Measurements from ENCODE around the gene MYO15B.
A peak's percentile ranks its signal among the peaks of the same experiment; 100 is the strongest.

MYO15B gene

GRCh38 chr17:75558666-75559530, 28.7 kb upstream of the MYO15B start:
- DNase-seq (ENCODE audit: low spot score) = no peak

- DNase-seq (ENCODE audit: low spot score) = no peak
These were observed 27.6 kb upstream of the MYO15B start for GRCh38 chr17:75559958-75560533.

GRCh38 chr17:75561927-75562603, 25.5 kb upstream of the MYO15B start:
- DNase-seq (ENCODE audit: low spot score) = no peak

DNA sequence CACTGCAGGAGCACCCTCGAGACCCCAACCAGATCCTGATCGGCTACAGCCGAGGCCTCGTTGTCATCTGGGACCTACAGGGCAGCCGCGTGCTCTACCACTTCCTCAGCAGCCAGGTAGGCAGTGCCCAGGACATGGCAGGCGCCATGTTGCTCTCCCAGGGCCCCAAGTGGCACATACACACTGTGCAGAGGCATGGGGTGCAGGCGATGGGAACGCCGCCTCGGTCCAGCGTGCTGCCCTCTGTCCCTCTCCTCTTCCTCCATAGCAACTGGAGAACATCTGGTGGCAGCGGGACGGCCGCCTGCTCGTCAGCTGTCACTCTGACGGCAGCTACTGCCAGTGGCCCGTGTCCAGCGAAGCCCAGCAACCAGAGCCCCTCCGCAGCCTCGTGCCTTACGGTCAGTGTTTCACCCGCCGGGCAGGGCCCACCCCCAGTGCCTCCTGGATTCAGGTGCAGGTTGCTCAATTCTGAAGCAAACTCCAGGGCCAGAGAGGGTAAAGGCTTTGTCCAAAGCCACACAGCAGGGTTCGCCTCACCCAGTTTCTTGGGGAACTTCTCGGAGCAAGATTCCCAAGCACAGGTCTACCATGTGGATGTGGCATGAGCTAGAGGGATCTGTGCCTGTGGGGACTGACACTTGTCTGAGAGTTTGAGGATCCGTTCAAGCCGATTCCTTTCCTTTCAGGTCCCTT, 24.4 kb upstream of the MYO15B start:
- DNase-seq (ENCODE audit: low spot score) = no peak

- no peak for DNase-seq (ENCODE audit: low spot score)
These were observed 23.4 kb upstream of the MYO15B start for GRCh38 chr17:75564195-75564594.

GRCh38 chr17:75565066-75565465, 22.5 kb upstream of the MYO15B start:
- DNase-seq (ENCODE audit: low spot score) = no peak

DNA sequence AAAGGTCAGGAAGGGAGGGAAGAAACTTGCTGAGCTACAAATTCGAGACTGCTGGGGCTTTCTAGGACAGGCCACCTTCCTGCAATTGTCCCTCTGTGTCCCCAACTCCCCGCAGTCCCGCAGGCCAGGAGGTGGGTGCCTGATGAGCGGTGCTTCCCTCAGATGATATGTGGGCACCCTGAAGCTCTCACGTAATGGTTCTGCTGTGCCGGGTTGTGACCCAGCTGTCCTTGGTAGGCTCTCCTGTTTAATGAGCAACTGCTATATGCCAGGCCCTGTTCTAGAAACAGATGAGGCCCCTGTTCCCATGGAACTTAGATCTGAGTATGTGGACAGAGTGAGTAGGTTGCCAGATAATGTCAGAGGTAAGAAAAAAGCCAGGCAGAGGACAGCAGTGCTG, 22.0 kb upstream of the MYO15B start:
- no peak for DNase-seq (ENCODE audit: low spot score)

DNA sequence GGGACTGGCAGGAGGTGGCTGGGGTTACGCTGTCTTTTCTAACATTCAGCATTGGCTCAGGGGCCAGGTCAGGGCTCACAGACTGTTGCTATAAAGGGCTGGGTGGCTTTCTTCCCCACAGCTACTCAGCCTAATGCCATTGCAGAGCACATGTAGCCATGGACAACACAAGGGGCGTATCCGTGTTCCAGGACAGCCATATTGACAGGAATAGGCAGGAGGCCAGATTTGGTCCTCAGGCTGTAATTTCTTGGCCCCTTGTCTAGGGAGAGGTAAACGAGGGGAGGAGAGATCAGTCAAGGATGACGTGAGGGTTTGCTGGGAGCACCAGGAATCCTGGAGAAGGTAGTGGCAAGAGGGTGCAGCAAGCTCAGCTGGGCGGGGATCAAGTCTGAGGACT, 21.2 kb upstream of the MYO15B start:
- DNase-seq (ENCODE audit: low spot score) = no peak

DNA sequence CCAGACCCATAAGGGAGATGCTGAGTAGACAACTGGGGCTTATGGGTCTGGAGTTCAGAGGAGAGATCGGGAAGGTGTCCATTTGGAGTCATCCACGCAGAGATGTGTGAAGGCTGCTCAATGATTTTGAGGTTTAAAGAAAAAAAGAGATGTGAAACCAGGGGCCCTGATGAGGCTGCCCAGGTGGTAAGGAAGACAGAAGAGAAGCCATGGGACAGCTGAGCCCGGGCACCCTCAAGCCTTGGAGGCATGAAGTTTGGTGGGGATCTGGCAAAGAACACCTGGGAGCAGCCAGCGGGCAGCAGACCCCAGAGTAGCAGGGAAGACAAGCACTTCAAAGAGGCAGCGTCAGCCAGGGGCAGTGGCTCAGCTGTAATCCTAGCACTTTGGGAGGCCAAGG, 20.8 kb upstream of the MYO15B start:
- DNase-seq (ENCODE audit: low spot score) = no peak

DNA sequence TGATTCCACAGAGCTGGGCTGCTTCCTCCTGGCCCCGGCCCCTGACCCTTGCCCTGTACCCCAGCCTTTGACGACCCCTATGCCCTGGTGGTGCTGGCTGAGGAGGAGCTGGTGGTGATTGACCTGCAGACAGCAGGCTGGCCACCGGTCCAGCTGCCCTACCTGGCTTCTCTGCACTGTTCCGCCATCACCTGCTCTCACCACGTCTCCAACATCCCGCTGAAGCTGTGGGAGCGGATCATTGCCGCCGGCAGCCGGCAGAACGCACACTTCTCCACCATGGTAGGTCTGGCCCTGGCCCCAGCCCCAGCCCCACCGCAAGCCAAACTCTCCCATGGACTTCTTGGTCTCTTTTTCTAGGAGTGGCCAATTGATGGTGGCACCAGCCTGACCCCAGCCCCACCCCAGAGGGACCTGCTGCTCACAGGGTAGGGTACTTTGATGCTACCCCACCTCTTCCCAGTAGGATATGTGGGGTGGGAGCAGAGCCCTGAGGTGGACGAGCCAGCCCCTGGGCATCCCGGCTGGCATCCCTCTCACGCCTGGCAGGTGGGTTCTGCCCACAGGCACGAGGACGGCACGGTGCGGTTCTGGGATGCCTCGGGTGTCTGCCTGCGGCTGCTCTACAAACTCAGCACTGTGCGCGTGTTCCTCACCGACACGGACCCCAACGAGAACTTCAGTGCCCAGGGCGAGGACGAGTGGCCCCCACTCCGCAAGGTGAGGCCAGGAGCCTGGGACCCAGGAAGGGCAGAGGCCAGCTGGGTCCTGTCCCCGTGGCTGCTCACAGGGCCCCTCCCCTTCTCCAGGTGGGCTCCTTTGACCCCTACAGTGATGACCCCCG, 19.0 kb upstream of the MYO15B start:
- no peak for DNase-seq (ENCODE audit: low spot score)

DNA sequence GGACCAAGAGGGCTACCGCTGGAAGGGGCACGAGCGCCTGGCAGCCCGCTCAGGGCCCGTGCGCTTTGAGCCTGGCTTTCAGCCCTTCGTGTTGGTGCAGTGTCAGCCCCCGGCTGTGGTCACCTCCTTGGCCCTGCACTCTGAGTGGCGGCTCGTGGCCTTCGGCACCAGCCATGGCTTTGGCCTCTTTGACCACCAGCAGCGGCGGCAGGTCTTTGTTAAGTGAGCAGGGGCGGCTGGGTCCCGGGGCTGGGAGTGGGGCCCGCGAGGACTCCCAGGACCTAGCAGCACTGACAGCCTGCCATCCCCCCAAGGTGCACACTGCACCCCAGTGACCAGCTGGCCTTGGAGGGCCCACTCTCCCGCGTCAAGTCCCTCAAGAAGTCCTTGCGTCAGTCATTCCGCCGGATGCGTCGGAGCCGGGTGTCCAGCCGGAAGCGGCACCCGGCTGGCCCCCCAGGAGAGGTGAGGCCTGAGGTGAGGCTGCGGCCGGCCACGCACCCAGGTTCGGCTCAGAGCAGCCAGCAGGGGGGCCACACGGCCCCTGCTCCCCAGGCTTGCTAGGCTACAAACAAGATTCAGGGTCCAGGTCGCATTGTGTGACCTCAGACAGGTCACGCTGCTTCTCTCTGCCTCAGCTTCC, 17.4 kb upstream of the MYO15B start:
- DNase-seq (ENCODE audit: low spot score) = no peak

DNA sequence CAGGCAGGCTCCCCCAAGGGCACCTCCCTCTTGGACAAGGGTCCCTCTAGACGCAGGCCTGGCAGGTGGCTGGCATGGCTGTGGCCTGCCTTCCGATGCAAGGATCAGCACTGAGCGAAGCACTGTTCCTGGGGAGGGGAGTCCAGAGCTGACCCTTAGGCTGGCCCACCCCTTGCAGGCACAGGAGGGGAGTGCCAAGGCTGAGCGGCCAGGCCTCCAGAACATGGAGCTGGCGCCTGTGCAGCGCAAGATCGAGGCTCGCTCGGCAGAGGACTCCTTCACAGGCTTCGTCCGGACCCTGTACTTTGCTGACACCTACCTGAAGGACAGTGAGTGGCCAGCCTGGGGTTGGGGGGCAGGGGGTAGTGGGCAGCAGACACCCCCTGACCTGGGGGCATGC, 16.8 kb upstream of the MYO15B start:
- no peak for DNase-seq (ENCODE audit: low spot score)

DNA sequence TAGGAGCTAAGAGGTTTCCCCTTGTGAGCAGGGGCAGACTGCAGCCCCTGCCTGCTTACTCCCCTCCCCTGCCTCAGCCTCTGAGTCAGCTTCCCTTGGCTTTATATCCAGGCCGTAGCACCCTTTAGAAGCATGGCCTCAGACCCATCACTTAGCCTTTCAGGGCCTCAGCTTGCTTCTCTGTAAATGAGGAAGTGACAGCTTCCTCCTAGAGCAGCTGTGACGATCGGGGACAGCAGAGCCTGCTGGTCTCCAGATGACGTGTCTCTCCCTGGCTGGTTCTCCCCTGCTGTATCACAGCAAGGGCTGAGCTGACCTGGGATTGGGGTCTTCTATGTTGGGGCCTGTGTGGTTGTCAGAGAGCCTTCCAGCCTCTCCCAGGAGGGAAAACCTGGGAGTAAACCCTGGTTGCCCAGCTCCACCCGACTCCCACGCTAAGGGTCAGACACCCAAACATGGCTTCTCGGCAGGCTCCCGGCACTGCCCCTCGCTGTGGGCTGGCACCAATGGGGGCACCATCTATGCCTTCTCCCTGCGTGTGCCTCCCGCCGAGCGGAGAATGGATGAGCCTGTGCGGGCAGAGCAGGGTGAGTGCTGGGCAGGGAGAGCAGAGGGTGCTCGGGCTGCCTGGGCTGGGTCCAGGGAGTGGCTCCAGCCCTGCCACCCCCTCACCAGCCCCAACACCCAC, 16.3 kb upstream of the MYO15B start:
- DNase-seq (ENCODE audit: low spot score) = peak; percentile 71

DNA sequence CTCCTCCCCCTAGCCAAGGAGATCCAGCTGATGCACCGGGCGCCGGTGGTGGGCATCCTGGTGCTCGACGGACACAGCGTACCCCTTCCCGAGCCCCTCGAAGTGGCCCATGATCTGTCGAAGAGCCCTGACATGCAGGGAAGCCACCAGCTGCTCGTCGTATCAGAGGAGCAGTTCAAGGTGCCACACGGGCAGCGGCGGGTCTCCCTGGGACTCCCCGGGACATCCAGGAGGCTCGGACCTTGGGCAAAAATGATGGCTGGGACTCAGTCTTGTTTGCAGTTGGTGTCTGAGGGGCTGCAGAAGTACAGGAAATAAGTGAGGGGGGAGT, 15.8 kb upstream of the MYO15B start:
- no peak for DNase-seq (ENCODE audit: low spot score)

- no peak for DNase-seq (ENCODE audit: low spot score)
These were observed 14.7 kb upstream of the MYO15B start for GRCh38 chr17:75572713-75573539.

- no peak for DNase-seq (ENCODE audit: low spot score)
These were observed 14.1 kb upstream of the MYO15B start for GRCh38 chr17:75573540-75573957.

DNA sequence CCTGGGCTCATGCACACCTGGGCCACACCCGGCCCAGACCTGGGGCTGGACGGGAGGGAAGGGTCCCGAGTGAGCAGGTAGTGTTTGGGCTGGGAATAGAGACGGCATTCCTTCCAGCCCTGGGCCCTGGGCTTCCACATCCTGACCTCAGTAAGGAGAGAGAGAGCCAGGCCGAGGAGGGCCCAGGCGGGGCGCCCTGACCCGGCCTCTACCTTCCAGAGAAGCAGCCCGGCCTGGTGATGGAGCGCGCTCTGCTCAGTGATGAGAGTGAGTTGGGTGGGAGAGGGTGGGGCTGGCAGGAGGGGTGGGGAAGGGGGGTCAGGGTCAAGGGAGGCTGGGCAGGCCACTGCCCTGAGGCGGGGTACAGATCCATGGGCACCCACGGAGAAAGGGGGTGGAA, 13.6 kb upstream of the MYO15B start:
- no peak for DNase-seq (ENCODE audit: low spot score)

GRCh38 chr17:75574404-75575036, 13.1 kb upstream of the MYO15B start:
- no peak for DNase-seq (ENCODE audit: low spot score)

DNA sequence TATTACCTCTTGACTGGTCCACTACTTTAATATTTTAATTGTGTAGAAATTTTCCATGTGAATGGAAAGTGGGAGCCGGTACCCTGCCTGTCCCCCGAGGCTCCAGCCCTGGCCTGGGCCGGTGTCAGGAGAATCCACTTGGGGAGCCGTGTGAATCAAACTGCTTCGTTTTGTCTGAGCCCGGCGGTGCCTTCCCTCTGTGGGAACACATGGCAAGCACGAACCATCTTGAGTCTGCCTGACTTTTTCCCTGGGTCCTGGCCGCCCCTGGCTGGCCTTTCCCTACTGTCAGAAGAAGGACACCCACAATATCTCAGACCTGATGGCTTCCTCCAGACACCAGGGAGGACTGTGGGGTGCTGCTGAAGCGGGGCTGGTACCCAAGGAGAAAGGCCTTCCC, 12.4 kb upstream of the MYO15B start:
- no peak for DNase-seq (ENCODE audit: low spot score)
